Activated T-cell treated with anti-CD3 and anti-CD28 coated beads for 48 hours (primary cell): ENCODE results near the gene SOHLH1.

Experiments
- DNase-seq: peaks from one replicate; pipeline ENCODE4 v3.0.0-alpha.2; 2020; ENCODE audit warnings: low read depth

The SOHLH1 gene

GRCh38 chr9:135661816-135662560 lies 37.3 kb downstream of the SOHLH1 start:
- DNase-seq, result no peak

GRCh38 chr9:135660407-135660806 lies 38.9 kb downstream of the SOHLH1 start:
- DNase-seq, result no peak

DNA sequence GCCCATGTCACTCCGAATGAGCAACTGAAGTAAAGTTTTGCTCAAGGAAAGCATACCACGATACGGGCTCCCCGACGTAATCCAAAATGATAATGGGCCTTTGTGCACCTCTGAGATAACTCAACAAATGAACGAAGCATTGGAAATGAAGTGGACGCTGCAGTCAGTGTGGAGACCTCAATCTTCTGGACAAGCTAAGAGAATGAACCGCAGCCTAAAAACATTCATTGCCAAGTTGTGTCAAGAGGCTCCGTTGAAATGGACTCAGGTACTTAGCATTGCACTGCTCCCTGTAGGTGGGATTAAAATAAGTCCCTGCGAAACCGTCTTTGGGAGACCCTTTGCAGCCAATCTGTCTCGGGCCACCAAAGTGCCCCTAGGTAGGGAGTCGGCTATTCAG lies 40.0 kb downstream of the SOHLH1 start:
- DNase-seq, result no peak

DNA sequence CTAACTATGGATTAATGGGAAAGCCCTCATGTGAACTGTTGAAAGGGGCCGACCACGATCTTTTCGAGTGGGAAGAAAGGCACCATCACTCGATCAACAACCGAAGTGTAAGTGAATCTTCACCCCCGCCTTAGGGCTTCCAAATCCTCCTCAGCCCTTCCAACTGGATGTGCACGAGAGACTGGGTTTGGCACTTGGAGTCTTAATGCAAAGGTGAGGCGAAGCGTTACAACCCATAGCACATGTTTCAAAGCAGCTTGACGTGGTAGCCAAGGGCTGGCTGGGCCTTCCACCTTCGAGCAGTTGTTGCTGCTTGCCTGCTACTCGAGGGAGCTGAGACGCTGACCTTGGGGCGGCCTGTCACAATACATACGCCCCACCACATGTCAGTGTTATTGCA lies 41.9 kb downstream of the SOHLH1 start:
- DNase-seq, result no peak

GRCh38 chr9:135655317-135655716 lies 44.0 kb downstream of the SOHLH1 start:
- no peak for DNase-seq

- DNase-seq, result no peak
These were observed 48.9 kb downstream of the SOHLH1 start for GRCh38 chr9:135650408-135650807.

DNA sequence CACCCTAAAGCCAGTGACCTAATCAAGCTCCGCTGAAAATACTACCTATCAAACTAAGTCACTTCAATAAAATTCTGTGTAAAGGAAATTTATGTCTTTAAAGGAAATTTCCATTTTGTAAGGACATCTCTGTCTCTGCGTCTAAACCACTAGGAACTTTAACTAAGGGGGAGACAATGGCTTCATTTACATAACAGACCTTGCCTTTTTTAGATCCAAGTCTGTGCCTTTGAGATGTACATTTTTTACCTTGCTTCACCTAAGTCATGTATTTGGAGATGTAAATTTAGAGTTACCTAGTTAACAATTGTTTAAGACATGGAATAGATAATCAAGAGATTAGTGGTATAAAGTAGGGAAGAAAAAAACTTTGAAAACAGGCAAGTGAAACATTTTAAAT lies 49.8 kb downstream of the SOHLH1 start:
- DNase-seq, result no peak

GRCh38 chr9:135648494-135649410 lies 50.5 kb downstream of the SOHLH1 start:
- DNase-seq, result no peak

- no peak for DNase-seq
These were observed 51.4 kb downstream of the SOHLH1 start for GRCh38 chr9:135647884-135648283.

DNA sequence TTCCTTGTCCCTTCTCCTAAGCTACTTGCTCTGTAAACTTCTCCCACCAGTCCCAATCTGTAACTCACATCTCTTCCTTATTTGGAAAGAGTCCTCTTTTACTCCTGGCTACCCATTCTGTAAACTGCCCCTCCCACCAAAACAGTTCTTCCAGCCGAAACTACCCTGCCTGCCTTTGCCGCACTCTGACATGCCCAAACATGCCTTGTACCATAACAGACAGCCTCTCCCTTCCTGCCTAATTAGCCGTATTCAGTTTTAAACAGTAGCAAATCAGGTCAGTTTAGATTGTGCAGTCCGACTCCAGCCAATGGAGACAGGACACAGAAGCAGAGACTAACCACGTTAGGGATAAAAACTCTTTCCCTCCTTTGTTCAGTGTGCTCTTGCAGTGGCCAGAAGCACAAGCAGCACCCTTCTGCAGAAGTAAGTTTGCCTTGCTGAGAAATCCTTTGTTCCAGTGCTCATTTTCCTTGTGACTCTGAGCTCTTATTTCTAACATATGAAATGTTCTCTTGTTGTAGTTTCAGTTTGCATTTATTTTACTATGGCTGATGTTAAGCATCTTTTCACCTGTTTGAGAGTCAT lies 54.6 kb downstream of the SOHLH1 start:
- DNase-seq, result no peak
